Effector CD8-positive, alpha-beta T cell (primary cell): ENCODE data around the gene TMEM240.

Experiments
- DNase-seq: peaks from one replicate; lab custom pipeline; 2025; lab: John Stamatoyannopoulos, UW
- total RNA-seq, 4 experiments: gene quantifications; one replicate each; lab custom pipeline; 2026; lab: John Stamatoyannopoulos, UW

The TMEM240 gene
- 0 to 0.53 (median 0.18) reads per million in 4 experiments for total RNA-seq

GRCh38 chr1:1540090-1540817, at the start of gene TMEM240:
TSS of gene TMEM240 (minus strand) at chr1:1540624. CDS start at chr1:1540346, 278 bp downstream.
- DNase-seq, result peak; percentile 10

- no peak for DNase-seq
Measured at GRCh38 chr1:1583347-1584010, 43.1 kb upstream of the TMEM240 start.

GRCh38 chr1:1582585-1583346, 42.3 kb upstream of the TMEM240 start:
- DNase-seq, result no peak

- DNase-seq, result no peak
Measured at GRCh38 chr1:1578371-1578940, 38.0 kb upstream of the TMEM240 start.

- no peak for DNase-seq
Measured at GRCh38 chr1:1577367-1578011, 37.1 kb upstream of the TMEM240 start.

- DNase-seq, result peak; percentile 90
Measured at GRCh38 chr1:1574721-1575537, 34.5 kb upstream of the TMEM240 start, which contains the start of gene SSU72. TSS of gene SSU72 (minus strand) at chr1:1574863. CDS start at chr1:1574557, 306 bp downstream.

- peak; percentile 68 for DNase-seq
Measured at GRCh38 chr1:1573843-1574720, 33.7 kb upstream of the TMEM240 start.

GRCh38 chr1:1569341-1569740, 28.9 kb upstream of the TMEM240 start:
- no peak for DNase-seq

- DNase-seq, result no peak
Measured at GRCh38 chr1:1567891-1568291, 27.5 kb upstream of the TMEM240 start.

- DNase-seq, result no peak
Measured at GRCh38 chr1:1567152-1567875, 26.9 kb upstream of the TMEM240 start.

- DNase-seq, result no peak
Measured at GRCh38 chr1:1565340-1565739, 24.9 kb upstream of the TMEM240 start.

GRCh38 chr1:1564268-1564667, 23.8 kb upstream of the TMEM240 start:
- DNase-seq, result no peak

- DNase-seq, result no peak
Measured at GRCh38 chr1:1563688-1564087, 23.3 kb upstream of the TMEM240 start.

- no peak for DNase-seq
Measured at GRCh38 chr1:1562556-1563195, 22.3 kb upstream of the TMEM240 start.

- no peak for DNase-seq
Measured at GRCh38 chr1:1561801-1562470, 21.5 kb upstream of the TMEM240 start.

GRCh38 chr1:1560178-1560577, 19.8 kb upstream of the TMEM240 start:
- no peak for DNase-seq

- no peak for DNase-seq
Measured at GRCh38 chr1:1559066-1559465, 18.6 kb upstream of the TMEM240 start.

GRCh38 chr1:1558591-1558990, 18.2 kb upstream of the TMEM240 start:
- DNase-seq, result no peak
